Retina (tissue), 1 donor: ENCODE data around the gene COL18A1.
"Not testable (repeated sequence)": the region's sequence is repeated elsewhere in the genome, so short reads cannot be mapped to it uniquely, and the experiment has no call there.

Experiments used
- DNase-seq: peaks from one replicate; pipeline ENCODE4 v3.0.0-alpha.2; 2016

The COL18A1 gene

GRCh38 chr21:45429221-45430175, 24.5 kb downstream of the COL18A1 start:
- no peak for DNase-seq

GRCh38 chr21:45430521-45431501, 25.8 kb downstream of the COL18A1 start:
- peak; percentile 70 for DNase-seq

- no peak for DNase-seq
Observed at GRCh38 chr21:45431781-45432572, 27.0 kb downstream of the COL18A1 start.

GRCh38 chr21:45432575-45433255, 27.8 kb downstream of the COL18A1 start:
- DNase-seq: no peak

GRCh38 chr21:45433301-45433700, 28.3 kb downstream of the COL18A1 start:
- no peak for DNase-seq

- DNase-seq: no peak
Observed at GRCh38 chr21:45433911-45434644, 29.1 kb downstream of the COL18A1 start.

GRCh38 chr21:45434645-45435217, 29.8 kb downstream of the COL18A1 start:
- DNase-seq: no peak

- DNase-seq: no peak
Observed at GRCh38 chr21:45435405-45435981, 30.5 kb downstream of the COL18A1 start.

- no peak for DNase-seq
Observed at GRCh38 chr21:45436351-45437065, 31.5 kb downstream of the COL18A1 start.

- DNase-seq: not testable (repeated sequence)
Observed at GRCh38 chr21:45437844-45438243, 32.9 kb downstream of the COL18A1 start.

- DNase-seq: no peak
Observed at GRCh38 chr21:45438391-45439145, 33.6 kb downstream of the COL18A1 start.

GRCh38 chr21:45439161-45439872, 34.4 kb downstream of the COL18A1 start:
- peak; percentile 95 for DNase-seq

GRCh38 chr21:45439901-45440461, 35.0 kb downstream of the COL18A1 start:
- no peak for DNase-seq

- no peak for DNase-seq
Observed at GRCh38 chr21:45440736-45441350, 35.9 kb downstream of the COL18A1 start.

- DNase-seq: no peak
Observed at GRCh38 chr21:45441431-45442255, 36.7 kb downstream of the COL18A1 start.

- DNase-seq: no peak
Observed at GRCh38 chr21:45442276-45442675, 37.3 kb downstream of the COL18A1 start.
